ENCODE data around the gene PRKD1.
"Not testable (repeated sequence)": the region's sequence is repeated elsewhere in the genome, so short reads cannot be mapped to it uniquely, and the experiment has no call there.

Gene PRKD1

DNA sequence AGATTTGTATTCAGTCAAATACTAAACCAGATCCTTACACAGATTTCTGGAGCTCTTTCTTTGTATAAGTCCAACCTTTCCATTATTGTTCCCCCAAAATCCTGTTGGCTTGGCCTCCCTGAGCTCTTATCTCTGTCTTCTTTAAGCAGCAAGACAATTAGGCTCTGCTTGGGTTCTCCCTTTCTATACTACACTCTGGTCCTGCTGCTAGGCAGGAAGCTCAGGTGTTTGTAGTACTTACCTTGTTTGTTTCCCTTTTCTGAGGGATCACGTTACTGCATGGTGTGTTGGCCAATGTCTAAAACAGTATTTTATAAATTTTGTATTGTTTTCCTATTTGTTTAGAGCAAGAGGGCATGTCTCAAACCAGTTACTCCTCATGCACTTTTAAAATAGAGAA, 192.9 kb downstream of the PRKD1 start:
- DNase-seq = no peak

DNA sequence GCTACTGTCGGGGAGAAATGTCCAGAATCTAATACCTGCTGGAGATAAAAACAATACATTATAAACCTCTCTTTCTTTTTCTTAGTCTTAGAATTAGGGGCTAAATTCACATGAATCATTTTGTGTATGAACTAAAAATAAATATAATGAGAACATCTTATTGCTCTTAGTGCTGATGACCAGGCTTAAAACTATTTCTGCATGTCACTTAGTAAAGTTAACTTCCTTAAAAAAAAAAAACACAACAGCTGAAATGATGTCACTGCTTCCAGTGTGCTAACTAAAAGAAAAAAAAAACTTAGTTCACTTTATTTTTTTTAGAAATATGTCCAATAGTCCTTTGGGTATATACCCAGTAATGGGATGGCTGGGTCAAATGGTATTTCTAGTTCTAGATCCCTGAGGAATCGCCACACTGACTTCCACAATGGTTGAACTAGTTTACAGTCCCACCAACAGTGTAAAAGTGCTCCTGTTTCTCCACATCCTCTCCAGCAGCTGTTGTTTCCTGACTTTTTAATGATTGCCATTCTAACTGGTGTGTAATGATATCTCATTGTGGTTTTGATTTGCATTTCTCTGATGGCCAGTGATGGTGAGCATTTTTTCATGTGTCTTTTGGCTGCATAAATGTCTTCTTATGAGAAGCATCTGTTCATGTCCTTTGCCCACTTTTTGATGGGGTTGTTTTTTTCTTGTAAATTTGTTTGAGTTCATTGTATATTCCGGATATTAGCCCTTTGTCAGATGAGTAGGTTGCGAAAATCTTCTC, 200.9 kb downstream of the PRKD1 start:
- DNase-seq = not testable (repeated sequence)

- no peak for DNase-seq
Measured at GRCh38 chr14:29724991-29725390, 202.7 kb downstream of the PRKD1 start.

DNA sequence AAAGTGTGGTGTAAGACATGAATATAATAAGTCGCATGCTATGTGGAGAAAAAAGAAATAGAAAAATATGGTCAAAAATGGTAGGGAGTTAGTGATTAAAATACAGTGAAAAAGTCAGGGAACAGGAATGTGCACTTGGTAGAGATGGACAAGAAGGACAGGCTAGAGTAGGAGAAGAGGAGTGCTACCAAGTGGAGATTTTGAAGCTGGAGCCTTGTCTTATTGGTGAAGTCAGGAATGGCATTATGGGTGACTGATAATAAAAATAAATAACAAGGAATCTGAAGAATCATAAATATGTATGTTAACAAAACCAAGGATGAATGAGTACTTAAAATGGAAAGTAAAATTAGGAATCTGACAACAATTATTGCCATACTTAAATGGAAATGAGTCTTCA, 204.8 kb downstream of the PRKD1 start:
- DNase-seq = no peak

GRCh38 chr14:29721586-29721985, 206.1 kb downstream of the PRKD1 start:
- DNase-seq = no peak

DNA sequence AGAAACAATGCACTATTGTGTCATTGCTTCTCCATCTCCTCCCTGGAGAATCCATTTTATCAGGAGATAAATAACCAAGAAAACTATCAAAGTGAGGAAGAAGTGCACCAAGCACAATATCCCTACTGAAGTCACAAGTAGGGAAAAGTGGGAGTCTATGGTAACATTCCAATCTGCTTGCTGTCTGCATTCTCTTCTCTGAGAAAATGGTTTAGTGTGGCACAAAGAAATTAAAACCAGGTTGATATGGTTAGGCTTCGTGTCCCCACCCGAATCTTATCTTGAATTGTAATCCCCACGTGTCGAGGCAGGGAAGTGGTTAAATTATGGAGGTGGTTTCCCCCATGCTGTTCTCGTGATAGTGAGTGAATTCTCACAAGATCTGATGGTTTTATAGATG, 209.7 kb downstream of the PRKD1 start:
- DNase-seq = no peak

- DNase-seq = no peak
Measured at GRCh38 chr14:29716150-29716549, 211.5 kb downstream of the PRKD1 start.

- DNase-seq = no peak
Measured at GRCh38 chr14:29712601-29713000, 215.0 kb downstream of the PRKD1 start.

- DNase-seq = no peak
Measured at GRCh38 chr14:29710015-29710414, 217.6 kb downstream of the PRKD1 start.

DNA sequence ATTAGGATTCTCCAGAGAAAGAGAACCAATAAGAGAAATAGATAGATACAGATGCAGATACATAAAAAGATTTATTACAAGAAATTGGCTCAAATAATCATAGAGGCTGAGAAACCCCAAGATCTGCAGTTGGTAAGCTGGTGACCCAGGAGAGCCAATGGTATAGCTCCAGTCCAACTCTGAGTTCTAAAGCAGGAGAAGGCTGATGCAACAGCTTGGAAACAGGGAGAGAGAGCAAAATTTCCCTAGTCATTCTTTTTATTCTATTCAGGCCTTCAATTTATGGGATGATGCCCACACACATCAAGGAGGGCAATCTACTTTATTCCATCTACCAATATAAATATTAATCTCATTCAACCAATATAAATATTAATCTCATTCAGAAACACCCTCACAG, 218.2 kb downstream of the PRKD1 start:
- DNase-seq = no peak

DNA sequence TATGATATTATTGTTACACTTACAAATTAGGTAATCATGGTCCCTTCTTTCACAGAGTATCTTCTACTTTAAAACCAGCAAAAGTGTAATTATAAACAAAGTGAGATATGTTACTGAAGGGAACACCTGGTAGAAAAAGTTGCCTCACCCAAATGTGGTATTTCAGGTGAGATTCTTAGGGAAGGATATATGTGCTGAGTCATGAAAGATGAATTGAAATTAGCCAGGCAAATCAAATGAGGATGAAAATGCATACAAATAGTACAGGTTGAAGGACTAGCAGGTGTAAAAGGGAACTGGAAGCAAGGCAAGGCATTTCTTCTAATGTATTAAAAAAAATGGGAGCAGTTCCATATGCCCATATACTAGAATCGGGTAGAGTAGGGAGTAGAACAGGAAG, 220.9 kb downstream of the PRKD1 start:
- no peak for DNase-seq

DNA sequence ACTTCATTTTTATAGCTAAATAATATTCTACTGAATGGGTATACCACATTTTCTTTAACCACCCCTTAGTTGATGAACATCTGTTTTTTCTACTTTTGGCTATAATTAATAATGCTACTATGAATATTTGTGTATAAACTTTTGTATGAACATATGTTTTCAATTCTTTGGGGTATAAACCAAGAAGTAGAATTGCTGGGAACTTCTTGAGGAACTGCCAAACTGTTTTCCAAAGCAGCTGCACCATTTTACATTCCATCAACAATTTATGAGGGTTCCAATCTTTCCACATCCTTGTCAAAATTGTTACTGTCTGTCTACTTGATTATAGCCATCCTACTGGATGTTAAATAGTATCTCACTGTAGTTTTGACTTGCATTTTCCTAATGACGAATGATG, 221.8 kb downstream of the PRKD1 start:
- DNase-seq = no peak

DNA sequence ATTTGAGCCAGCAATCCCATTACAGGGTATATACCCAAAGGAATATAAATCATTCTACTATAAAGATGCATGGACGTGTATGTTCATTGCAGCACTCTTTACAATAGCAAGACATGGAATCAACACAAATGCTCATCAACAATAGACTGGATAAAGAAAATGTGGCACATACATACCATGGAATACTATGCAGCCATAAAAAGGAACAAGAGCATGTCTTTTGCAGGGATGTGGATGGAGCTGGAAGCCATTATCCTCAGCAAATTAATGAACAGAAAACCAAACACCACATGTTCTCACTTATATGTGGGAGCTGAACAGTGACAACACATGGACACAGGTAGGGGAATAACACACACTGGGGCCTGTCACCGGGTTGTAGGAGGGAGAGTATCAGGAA, 238.1 kb downstream of the PRKD1 start:
- DNase-seq = not testable (repeated sequence)

- DNase-seq = no peak
Measured at GRCh38 chr14:29687866-29688265, 239.8 kb downstream of the PRKD1 start.

DNA sequence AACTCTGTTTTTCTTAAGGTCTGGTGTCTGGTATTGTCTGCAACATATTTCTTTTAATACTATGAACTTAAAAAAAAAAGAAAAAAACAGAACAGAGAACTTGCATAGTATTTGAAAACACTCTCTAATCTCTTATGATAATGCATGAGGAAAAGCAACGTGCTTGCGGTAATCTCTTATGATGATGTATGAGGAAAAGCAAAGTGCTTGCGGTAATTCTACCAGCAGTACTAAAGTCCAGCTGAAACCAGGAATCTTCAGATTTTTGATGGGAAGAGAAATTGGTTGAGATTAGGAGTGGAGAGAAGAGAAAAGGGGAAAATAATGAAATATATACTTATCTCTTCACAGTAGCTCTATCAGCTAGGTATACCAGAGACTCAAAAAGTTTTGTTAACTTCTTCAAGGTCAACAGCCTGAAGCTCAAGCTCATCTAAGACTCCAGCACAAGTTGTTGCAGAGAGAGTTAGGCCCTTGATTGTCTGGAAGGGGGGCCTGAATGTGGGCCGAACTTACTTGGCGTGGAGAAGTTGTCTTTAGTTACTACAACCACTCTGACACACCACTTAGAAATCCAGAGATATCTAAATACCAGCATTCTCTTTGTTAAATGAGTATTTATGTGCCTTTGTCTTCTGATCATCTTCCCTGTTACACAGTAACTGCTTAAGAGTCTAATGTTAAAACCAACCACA, 240.4 kb downstream of the PRKD1 start:
- DNase-seq = no peak

- DNase-seq = no peak
Measured at GRCh38 chr14:29684926-29685325, 242.7 kb downstream of the PRKD1 start.

- DNase-seq = no peak
Measured at GRCh38 chr14:29682789-29683188, 244.9 kb downstream of the PRKD1 start.

DNA sequence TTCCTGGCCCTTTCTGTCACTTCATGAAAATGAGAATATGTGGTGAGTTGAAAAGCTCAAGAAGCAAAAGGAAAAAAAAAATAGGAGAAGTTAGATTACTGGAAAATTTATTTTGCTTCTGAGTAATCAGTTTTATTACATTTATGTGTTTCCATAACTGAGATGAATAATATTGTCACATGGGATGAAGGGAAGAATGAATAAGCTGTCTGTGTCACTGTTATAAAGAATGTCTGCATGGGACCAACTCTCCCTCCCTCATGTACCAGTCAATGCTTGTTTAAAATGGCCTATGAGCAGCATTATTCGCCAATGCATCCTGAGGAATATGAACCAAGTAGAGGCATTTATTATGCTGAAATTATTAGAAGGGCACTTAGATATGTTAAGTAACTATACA, 246.3 kb downstream of the PRKD1 start:
- no peak for DNase-seq

DNA sequence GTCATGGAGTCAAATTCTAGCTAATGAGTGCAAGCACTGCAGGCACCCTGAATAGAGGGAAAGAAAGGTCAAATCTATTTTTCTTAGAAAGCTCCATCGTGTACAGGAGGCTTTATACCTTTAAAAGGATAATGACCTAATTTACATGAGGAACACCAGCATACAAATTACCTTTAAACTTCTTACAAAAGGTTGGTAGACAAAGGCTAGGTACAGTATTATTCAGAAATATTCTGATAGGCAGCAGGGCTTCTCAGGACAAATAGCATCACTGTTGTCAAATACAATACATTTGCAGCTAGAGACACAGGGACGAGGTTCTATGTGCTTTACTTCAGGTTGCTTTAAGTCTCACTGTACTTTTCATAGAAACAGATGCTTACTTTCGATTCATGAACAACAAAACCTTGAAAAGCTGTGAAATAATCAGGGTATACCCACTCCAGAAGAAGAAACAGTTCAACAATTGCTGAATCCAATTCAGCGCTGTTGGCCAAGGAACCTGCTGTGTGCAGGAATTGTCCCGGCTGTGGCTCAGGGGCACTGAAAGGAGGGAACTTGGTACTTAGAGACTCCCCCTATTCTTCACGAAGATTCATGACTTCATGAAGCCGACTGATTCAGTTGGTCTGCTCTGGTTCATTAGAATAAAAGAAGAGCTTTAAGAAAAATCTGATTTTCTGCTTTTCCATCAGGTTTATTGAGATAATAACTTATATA, 252.9 kb downstream of the PRKD1 start:
- DNase-seq = peak; percentile 21

DNA sequence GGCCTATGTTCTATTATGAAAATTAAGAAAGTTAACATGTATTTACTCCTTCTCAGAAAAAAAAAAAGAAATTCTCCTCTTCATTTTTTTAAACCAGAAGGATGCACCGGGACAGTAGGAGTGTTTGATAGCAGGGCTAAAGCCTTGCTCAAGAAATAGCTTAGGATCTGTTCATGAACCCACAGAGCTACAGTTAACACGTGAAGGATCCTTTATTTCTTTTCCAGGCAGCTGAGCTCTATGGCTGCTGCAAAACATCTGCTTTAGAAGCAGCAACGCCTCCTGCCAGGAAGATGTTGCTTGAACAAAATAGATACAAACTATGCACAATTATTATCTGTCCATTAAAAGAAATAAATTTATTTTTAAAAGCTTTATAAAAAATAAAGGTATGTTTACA, 254.8 kb downstream of the PRKD1 start:
- DNase-seq = no peak

GRCh38 chr14:29671034-29671433, 256.6 kb downstream of the PRKD1 start:
- peak; percentile 8 for DNase-seq

- DNase-seq = peak; percentile 86
Measured at GRCh38 chr14:29668201-29668600, 259.4 kb downstream of the PRKD1 start.

GRCh38 chr14:29664515-29664914, 263.1 kb downstream of the PRKD1 start:
- DNase-seq = no peak

- no peak for DNase-seq
Measured at GRCh38 chr14:29663281-29663801, 264.3 kb downstream of the PRKD1 start.

Measured in eye (tissue), 1 donor.